Neural cell (in vitro differentiated cells): ENCODE results near the gene SYT11. TPM values are rescaled to one million over a fixed set of nuclear protein-coding genes. Genes with fewer than 3 reads are reported as not detected.

ENCODE experiments used
- H2AFZ ChIP-seq: fragments of 200-600, 300-800 bp; sonication (generic), shearing (Covaris generic); 2 replicates; pipeline ENCODE4 v1.6.0; 2014; ENCODE audit warnings: low read depth, mild to moderate bottlenecking, antibody characterized with exemption, low read length, moderate library complexity
- H3F3A ChIP-seq: fragments of 200-600 bp; shearing (Covaris generic); 2 replicates; pipeline ENCODE4 v1.6.1; 2016; ENCODE audit warnings: mild to moderate bottlenecking, moderate library complexity, mixed read lengths, antibody characterized with exemption, low read length; ENCODE audit not compliant: insufficient read depth, poor library complexity, severe bottlenecking
- H3K27ac ChIP-seq: fragments of 200-600, 300-800 bp; sonication (generic), shearing (Covaris generic); 2 replicates; pipeline ENCODE4 v1.5.1; 2014; ENCODE audit warnings: mild to moderate bottlenecking, low read length, moderate library complexity
- H3K27me3 ChIP-seq: fragments of 300-800, 200-600 bp; sonication (generic), shearing (Covaris generic); 2 replicates; pipeline ENCODE4 v1.6.0; 2014; ENCODE audit warnings: mild to moderate bottlenecking, low read depth, low read length, moderate library complexity; ENCODE audit not compliant: insufficient read depth
- H3K36me3 ChIP-seq: fragments of 300-800, 200-600 bp; sonication (generic), shearing (Covaris generic); 2 replicates; pipeline ENCODE4 v1.5.1; 2014; ENCODE audit warnings: mild to moderate bottlenecking, antibody characterized with exemption, low read length, moderate library complexity; ENCODE audit not compliant: insufficient read depth
- H3K4me2 ChIP-seq: fragments of 300-800, 200-600 bp; sonication (generic), shearing (Covaris generic); 2 replicates; pipeline ENCODE4 v1.6.0; 2014; ENCODE audit warnings: mild to moderate bottlenecking, low read length
- H3K4me3 ChIP-seq: fragments of 300-800, 200-600 bp; sonication (generic), shearing (Covaris generic); 2 replicates; pipeline ENCODE4 v1.5.1; 2014; ENCODE audit warnings: mild to moderate bottlenecking, low read length, moderate library complexity
- H3K79me2 ChIP-seq: fragments of 200-600 bp; shearing (Covaris generic); replicated peaks from 2 replicates; pipeline ENCODE4 v1.6.0; 2014; ENCODE audit warnings: mild to moderate bottlenecking, low read length, moderate library complexity; ENCODE audit not compliant: insufficient read depth
- H3K9ac ChIP-seq: fragments of 300-800, 200-600 bp; sonication (generic), shearing (Covaris generic); 2 replicates; pipeline ENCODE4 v1.6.1; 2016; ENCODE audit warnings: mild to moderate bottlenecking, low read length, mixed read lengths
- H3K9me2 ChIP-seq: fragments of 200-600 bp; shearing (Covaris generic); 2 replicates; pipeline ENCODE4 v1.6.1; 2016; ENCODE audit warnings: mild to moderate bottlenecking, low read length, mixed read lengths; ENCODE audit not compliant: insufficient read depth
- H3K9me3 ChIP-seq: fragments of 200-600, 300-800 bp; sonication (generic), shearing (Covaris generic); 2 replicates; pipeline ENCODE4 v1.6.1; 2016; ENCODE audit warnings: mild to moderate bottlenecking, mixed run types, low read length, moderate library complexity, mixed read lengths
- H4K20me1 ChIP-seq: fragments of 200-600 bp; shearing (Covaris generic); 2 replicates; pipeline ENCODE4 v1.6.1; 2016; ENCODE audit warnings: mild to moderate bottlenecking, mixed run types; ENCODE audit not compliant: insufficient read depth
- CTCF ChIP-seq: fragments of 450-650 bp; IDR thresholded peaks from 2 replicates; pipeline ENCODE4 v1.5.1; 2014; ENCODE audit warnings: antibody characterized with exemption, mild to moderate bottlenecking, moderate library complexity; ENCODE audit not compliant: poor library complexity, severe bottlenecking
- EP300 ChIP-seq: fragments of 450-650 bp; conservative IDR thresholded peaks from 2 replicates; pipeline ENCODE4 v1.6.1; 2014; ENCODE audit warnings: antibody characterized with exemption, mild to moderate bottlenecking, moderate library complexity; ENCODE audit not compliant: poor library complexity, severe bottlenecking
- EZH2 ChIP-seq: fragments of 200-600, 300-800 bp; shearing (Covaris generic), sonication (generic); IDR thresholded peaks from 2 replicates; pipeline ENCODE4 v1.6.1; 2014; ENCODE audit warnings: antibody characterized with exemption, low read length, borderline replicate concordance, mild to moderate bottlenecking; ENCODE audit not compliant: insufficient read depth, poor library complexity, severe bottlenecking
- MXI1 ChIP-seq: fragments of 450-650 bp; conservative IDR thresholded peaks from 2 replicates; pipeline ENCODE4 v1.6.1; 2014; ENCODE audit warnings: antibody characterized with exemption, mild to moderate bottlenecking; ENCODE audit not compliant: poor library complexity, severe bottlenecking
- POLR2AphosphoS5 ChIP-seq: IDR thresholded peaks from 2 replicates; pipeline ENCODE4 v1.6.1; 2012
- RAD21 ChIP-seq: fragments of 450-650 bp; conservative IDR thresholded peaks from 2 replicates; pipeline ENCODE4 v1.6.1; 2014; ENCODE audit warnings: antibody characterized with exemption, mild to moderate bottlenecking, moderate library complexity
- REST ChIP-seq: IDR thresholded peaks from 2 replicates; pipeline ENCODE4 v1.6.1; 2012; ENCODE audit warnings: borderline replicate concordance
- SMC3 ChIP-seq: fragments of 450-650 bp; conservative IDR thresholded peaks from 2 replicates; pipeline ENCODE4 v1.6.1; 2014; ENCODE audit warnings: antibody characterized with exemption, mild to moderate bottlenecking, moderate library complexity; ENCODE audit not compliant: poor library complexity
- TAF1 ChIP-seq: IDR thresholded peaks from 2 replicates; pipeline ENCODE4 v1.6.1; 2012; ENCODE audit warnings: low read depth
- polyA plus RNA-seq: library from polyadenylated mRNA; depleted of rRNA; stranded (reverse); fragments of >200 nt; gene quantifications from 2 replicates; pipeline ENCODE4 v1.2.3, GENCODE V29; 2014

SYT11 gene
- polyA plus RNA-seq, 1 donor from 2014 or later = 122 TPM

GRCh38 chr1:155882766-155883165, 23.4 kb downstream of the SYT11 start:
- H3K79me2 ChIP-seq = peaks cover 19% of the 10 kb centered on the region
- H3K27ac ChIP-seq = no peak overlapping the region
- no peaks in the 10 kb centered on the region for H3K9me3 ChIP-seq
- H2AFZ ChIP-seq = no peak overlapping the region
- no peaks in the 10 kb centered on the region for H3F3A ChIP-seq
- TF ChIP-seq CTCF = no peak
- TF ChIP-seq REST = no peak
- no peak for TF ChIP-seq TAF1
- no peak for TF ChIP-seq SMC3
- no peak for TF ChIP-seq RAD21
- no peak for TF ChIP-seq POLR2AphosphoS5
- no peak for TF ChIP-seq MXI1
- TF ChIP-seq EZH2 = no peak
- TF ChIP-seq EP300 = no peak
- H3K27me3 ChIP-seq = no peaks in the 10 kb centered on the region
- H3K4me3 ChIP-seq = no peak overlapping the region
- peaks cover 16% of the 10 kb centered on the region for H3K36me3 ChIP-seq
- peaks cover 6% of the 10 kb centered on the region for H4K20me1 ChIP-seq
- H3K9me2 ChIP-seq = no peaks in the 10 kb centered on the region
- no peak overlapping the region for H3K9ac ChIP-seq
- no peak overlapping the region for H3K4me2 ChIP-seq

GRCh38 chr1:155884031-155884960, 24.9 kb downstream of the SYT11 start:
- H3K36me3 ChIP-seq = peaks cover 16% of the 10 kb centered on the region
- no peak overlapping the region for H2AFZ ChIP-seq
- H3K27me3 ChIP-seq = no peaks in the 10 kb centered on the region
- H3F3A ChIP-seq = no peaks in the 10 kb centered on the region
- H3K4me3 ChIP-seq = no peak overlapping the region
- H3K9me2 ChIP-seq = no peaks in the 10 kb centered on the region
- H3K4me2 ChIP-seq = no peak overlapping the region
- TF ChIP-seq EZH2 (no peak), MXI1 (no peak), TAF1 (no peak), SMC3 (no peak), RAD21 (no peak), CTCF (no peak), POLR2AphosphoS5 (no peak), EP300 (no peak), REST (no peak)
- H3K9me3 ChIP-seq = no peaks in the 10 kb centered on the region
- H3K27ac ChIP-seq = no peak overlapping the region
- H4K20me1 ChIP-seq = peaks cover 6% of the 10 kb centered on the region
- peaks cover 11% of the 10 kb centered on the region for H3K79me2 ChIP-seq
- no peak overlapping the region for H3K9ac ChIP-seq
